ENCODE measurements around the gene PTPRN2. TPM values are rescaled to one million over a fixed set of nuclear protein-coding genes. Genes with fewer than 3 reads are reported as not detected.

PTPRN2 gene
- total RNA-seq, 1 experiment from 2014 or later: 1.1 TPM

- ChIA-PET POLR2A (no interaction called here), CTCF (no interaction called here)
- Histone ChIP-seq H3K36me3 (ENCODE audit: control insufficient read depth, insufficient read depth, low read length) (no peaks in the 10 kb centered on the region), H3K27ac (ENCODE audit: low read length) (no peak overlapping the region), H3K27me3 (ENCODE audit: control insufficient read depth, insufficient read depth, low read length) (no peaks in the 10 kb centered on the region; the same call in 1 of the 2 replicates), H3K4me1 (ENCODE audit: control insufficient read depth, insufficient read depth, low read length) (no peaks in the 10 kb centered on the region), H3K9me3 (ENCODE audit: control insufficient read depth, insufficient read depth, low read depth, low read length) (no peaks in the 10 kb centered on the region), H3K4me3 (ENCODE audit: low read depth in 2 of 2, low read length in 2 of 2) (no peak overlapping the region)
- BruUV-seq (replicated peaks): no TSS peak
- no peak for TF ChIP-seq TCF7L2 (IDR thresholded peaks at IDR 0.05; ENCODE audit: low read depth, low read length)
- TF ChIP-seq REST (IDR thresholded peaks at IDR 0.05; ENCODE audit: insufficient read depth in 1 of 2, low read depth in 2 of 2, low read length in 1 of 2): no peak
- no peak for TF ChIP-seq CTCF (IDR thresholded peaks at IDR 0.05)
- no peak for TF ChIP-seq SIN3A (IDR thresholded peaks at IDR 0.05; ENCODE audit: borderline replicate concordance, insufficient read depth, low read depth, low read length)
- no peak for TF ChIP-seq POLR2AphosphoS5 (IDR thresholded peaks at IDR 0.05; ENCODE audit: low read depth, low read length)
- DNase-seq (ENCODE audit: low read depth, low spot score) (no peak), ATAC-seq (no peak)
- intact Hi-C loops (cut with micrococcal nuclease; ENCODE audit: unreplicated experiment): no loop called here
- in situ Hi-C loops (cut with HindIII; ENCODE audit: low pct_unique_long_range_greater_than_20kb, low sequenced_read_pairs): no loop called here
These were observed 558.7 kb downstream of the PTPRN2 start for GRCh38 chr7:158028971-158029370.

GRCh38 chr7:158028290-158028941, 559.2 kb downstream of the PTPRN2 start:
- CTCF ChIA-PET: no interaction called here

More at GRCh38 chr7:158028290-158028941, 559.2 kb downstream of the PTPRN2 start:
- H3K9me3 ChIP-seq (ENCODE audit: control insufficient read depth, insufficient read depth, low read depth, low read length): no peaks in the 10 kb centered on the region
- BruUV-seq (replicated peaks): no TSS peak
- intact Hi-C loops (cut with micrococcal nuclease; ENCODE audit: unreplicated experiment): no loop called here
- DNase-seq (ENCODE audit: low read depth, low spot score) (no peak), ATAC-seq (no peak)
- no peak overlapping the region for H3K27ac ChIP-seq (ENCODE audit: low read length)
- H3K27me3 ChIP-seq (ENCODE audit: control insufficient read depth, insufficient read depth, low read length): no peaks in the 10 kb centered on the region; the same call in 1 of the 2 replicates
- in situ Hi-C loops (cut with HindIII; ENCODE audit: low pct_unique_long_range_greater_than_20kb, low sequenced_read_pairs): no loop called here
- POLR2A ChIA-PET: no interaction called here
- H3K36me3 ChIP-seq (ENCODE audit: control insufficient read depth, insufficient read depth, low read length): no peaks in the 10 kb centered on the region
- no peaks in the 10 kb centered on the region for H3K4me1 ChIP-seq (ENCODE audit: control insufficient read depth, insufficient read depth, low read length)
- TF ChIP-seq TCF7L2 (IDR thresholded peaks at IDR 0.05; ENCODE audit: low read depth, low read length) (no peak), SIN3A (IDR thresholded peaks at IDR 0.05; ENCODE audit: borderline replicate concordance, insufficient read depth, low read depth, low read length) (no peak), REST (IDR thresholded peaks at IDR 0.05; ENCODE audit: insufficient read depth in 1 of 2, low read depth in 2 of 2, low read length in 1 of 2) (no peak), CTCF (IDR thresholded peaks at IDR 0.05) (no peak), POLR2AphosphoS5 (IDR thresholded peaks at IDR 0.05; ENCODE audit: low read depth, low read length) (no peak)
- H3K4me3 ChIP-seq (ENCODE audit: low read depth in 2 of 2, low read length in 2 of 2): no peak overlapping the region
